IPS-NIHi7 (cell line): ENCODE results near the gene CAVIN1.
"Not testable (repeated sequence)": the region's sequence is repeated elsewhere in the genome, so short reads cannot be mapped to it uniquely, and the experiment has no call there.

Experiments
- DNase-seq: peaks from one replicate; pipeline ENCODE4 v3.0.0; 2012; ENCODE audit warnings: mixed read lengths; ENCODE audit errors: extremely low spot score

The CAVIN1 gene

GRCh38 chr17:42422958-42423712 lies at the start of gene CAVIN1:
Gene CAVIN1 (minus strand): TSS chr17:42423256. CDS start chr17:42423097, 159 bp downstream.
- peak; percentile 98 for DNase-seq

- no peak for DNase-seq
These were observed 44.8 kb upstream of the CAVIN1 start for GRCh38 chr17:42467889-42468288.

GRCh38 chr17:42463976-42464400 lies 40.9 kb upstream of the CAVIN1 start:
- DNase-seq, result no peak

- no peak for DNase-seq
These were observed 37.3 kb upstream of the CAVIN1 start for GRCh38 chr17:42460371-42460770.

GRCh38 chr17:42459801-42460281 lies 36.8 kb upstream of the CAVIN1 start:
- DNase-seq, result no peak

- peak; percentile 41 for DNase-seq
These were observed 36.3 kb upstream of the CAVIN1 start for GRCh38 chr17:42459256-42459800.

GRCh38 chr17:42458497-42459255 lies 35.6 kb upstream of the CAVIN1 start, which contains the start of gene ATP6V0A1:
Gene ATP6V0A1 (plus strand): TSS chr17:42458878. CDS start chr17:42460895, 2,017 bp downstream.
- peak; percentile 99 for DNase-seq

- no peak for DNase-seq
These were observed 34.2 kb upstream of the CAVIN1 start for GRCh38 chr17:42457107-42457792.

GRCh38 chr17:42456223-42457106 lies 33.4 kb upstream of the CAVIN1 start:
- no peak for DNase-seq

- DNase-seq, result not testable (repeated sequence)
These were observed 31.9 kb upstream of the CAVIN1 start for GRCh38 chr17:42454987-42455386.

GRCh38 chr17:42453439-42453838 lies 30.4 kb upstream of the CAVIN1 start:
- no peak for DNase-seq

- not testable (repeated sequence) for DNase-seq
These were observed 28.2 kb upstream of the CAVIN1 start for GRCh38 chr17:42451270-42451669.

- not testable (repeated sequence) for DNase-seq
These were observed 26.8 kb upstream of the CAVIN1 start for GRCh38 chr17:42449838-42450237.

- DNase-seq, result not testable (repeated sequence)
These were observed 26.1 kb upstream of the CAVIN1 start for GRCh38 chr17:42449176-42449575.

GRCh38 chr17:42442196-42442565 lies 19.1 kb upstream of the CAVIN1 start:
- no peak for DNase-seq

- DNase-seq, result no peak
These were observed 18.5 kb upstream of the CAVIN1 start for GRCh38 chr17:42441371-42442195.

- no peak for DNase-seq
These were observed 15.8 kb upstream of the CAVIN1 start for GRCh38 chr17:42438600-42439567.

GRCh38 chr17:42436391-42436790 lies 13.3 kb upstream of the CAVIN1 start:
- no peak for DNase-seq

GRCh38 chr17:42431758-42432161 lies 8.7 kb upstream of the CAVIN1 start:
- DNase-seq, result peak; percentile 12
